Suprapubic skin (tissue), 4 donors: Measurements from ENCODE around the gene MLPH. TPM values are rescaled to one million over a fixed set of nuclear protein-coding genes. Genes with fewer than 3 reads are reported as not detected.

Source experiments
- DNase-seq, 2 donors: peaks; one replicate each; pipeline ENCODE4 v3.0.0-alpha.2; 2019; ENCODE audit warnings: low spot score in 2 of 2
- H3K27ac ChIP-seq: fragments of 200-600 bp; sonication (generic); one replicate; pipeline ENCODE4 v1.5.1; 2019
- H3K27me3 ChIP-seq: fragments of 200-600 bp; sonication (generic); one replicate; pipeline ENCODE4 v1.5.1; 2019
- H3K36me3 ChIP-seq: fragments of 200-600 bp; sonication (generic); one replicate; pipeline ENCODE4 v1.5.1; 2019
- H3K4me1 ChIP-seq: fragments of 200-600 bp; sonication (generic); one replicate; pipeline ENCODE4 v1.5.1; 2019
- H3K4me3 ChIP-seq: fragments of 200-600 bp; sonication (generic); one replicate; pipeline ENCODE4 v1.5.1; 2019; ENCODE audit warnings: mild to moderate bottlenecking
- H3K9me3 ChIP-seq: fragments of 200-600 bp; sonication (generic); one replicate; pipeline ENCODE4 v1.5.1; 2019
- CTCF ChIP-seq, 2 donors: fragments of 200-600 bp in 1 of 2; fragments of 450-650 bp in 1 of 2; sonication (generic) in 1 of 2; IDR thresholded peaks; one replicate each; pipeline ENCODE4 v1.5.1; 2016 to 2019; ENCODE audit warnings: antibody characterized with exemption in 2 of 2, mild to moderate bottlenecking in 1 of 2, moderate library complexity in 1 of 2
- EP300 ChIP-seq: sonication (generic); formaldehyde crosslinking; IDR thresholded peaks from one replicate; pipeline ENCODE4 v1.6.1; 2017; ENCODE audit warnings: antibody characterized with exemption
- POLR2A ChIP-seq, 2 donors: fragments of 450-650 bp; IDR thresholded peaks; one replicate each; pipeline ENCODE4 v1.6.1; 2017; ENCODE audit warnings: antibody characterized with exemption in 2 of 2, mild to moderate bottlenecking in 2 of 2, moderate library complexity in 2 of 2
- POLR2AphosphoS5 ChIP-seq, 3 donors: sonication (generic); formaldehyde crosslinking; IDR thresholded peaks; one replicate each; pipeline ENCODE4 v1.6.1; 2017; ENCODE audit warnings: antibody characterized with exemption in 3 of 3
- WGBS: methylation state at CpG from one replicate; pipeline ENCODE4 v1.1.5; 2018; 5-methylcytosine and 5-hydroxymethylcytosine counted together
- total RNA-seq, 4 donors: library from RNA; depleted of rRNA; stranded (reverse); fragments of >200 nt; gene quantifications; one replicate each; pipeline ENCODE4 v1.1.0, GENCODE V29; 2016

The MLPH gene
- total RNA-seq, 4 donors from 2014 or later = 8.8 to 41.1 (median 24.4) TPM

DNA sequence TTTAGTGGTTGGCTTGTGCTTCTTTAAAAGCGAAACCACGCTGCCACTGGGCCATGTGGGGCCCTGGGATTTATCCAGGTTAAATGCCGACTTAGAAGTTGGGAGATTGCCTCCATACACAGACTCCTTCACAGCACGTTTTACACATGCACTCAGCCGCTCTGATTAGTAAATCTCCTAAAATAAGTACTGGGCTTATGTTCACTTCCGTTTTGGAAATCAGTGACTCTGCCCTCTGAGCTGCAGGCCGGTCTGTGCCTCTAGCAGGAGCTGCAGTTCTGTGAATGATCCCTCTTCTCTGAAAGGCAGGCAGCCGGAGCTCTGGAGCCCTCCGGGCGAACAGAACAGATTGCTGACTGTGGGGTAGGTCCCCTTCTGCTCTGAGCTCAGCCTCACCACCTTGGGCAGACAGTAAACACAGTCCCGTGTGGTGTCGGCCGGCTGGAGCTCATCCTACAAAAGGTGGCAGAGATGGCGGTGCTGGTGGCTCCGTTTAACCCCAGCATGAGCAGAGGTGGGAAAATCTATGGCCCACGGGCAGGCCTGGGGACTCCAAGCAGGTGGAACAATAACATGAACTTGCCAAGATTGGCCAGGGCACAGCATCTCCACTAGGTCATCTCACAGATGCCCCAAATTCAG, 113.3 kb downstream of the MLPH start:
- peaks cover 20% of the 10 kb centered on the region for H3K4me1 ChIP-seq
- H3K27ac ChIP-seq = peak overlapping the region; percentile 44
- H3K36me3 ChIP-seq = no peaks in the 10 kb centered on the region
- H3K4me3 ChIP-seq = peak overlapping the region; percentile 22
- 44% methylated on average over 16 of the region's 16 CpGs for WGBS
- no peak for DNase-seq
- TF ChIP-seq POLR2A (IDR thresholded peaks at IDR 0.05) (no peak), EP300 (no peak), CTCF (IDR thresholded peaks at IDR 0.05) (no peak), POLR2AphosphoS5 (IDR thresholded peaks at IDR 0.05) (no peak)
- H3K27me3 ChIP-seq = no peaks in the 10 kb centered on the region
- no peaks in the 10 kb centered on the region for H3K9me3 ChIP-seq

DNA sequence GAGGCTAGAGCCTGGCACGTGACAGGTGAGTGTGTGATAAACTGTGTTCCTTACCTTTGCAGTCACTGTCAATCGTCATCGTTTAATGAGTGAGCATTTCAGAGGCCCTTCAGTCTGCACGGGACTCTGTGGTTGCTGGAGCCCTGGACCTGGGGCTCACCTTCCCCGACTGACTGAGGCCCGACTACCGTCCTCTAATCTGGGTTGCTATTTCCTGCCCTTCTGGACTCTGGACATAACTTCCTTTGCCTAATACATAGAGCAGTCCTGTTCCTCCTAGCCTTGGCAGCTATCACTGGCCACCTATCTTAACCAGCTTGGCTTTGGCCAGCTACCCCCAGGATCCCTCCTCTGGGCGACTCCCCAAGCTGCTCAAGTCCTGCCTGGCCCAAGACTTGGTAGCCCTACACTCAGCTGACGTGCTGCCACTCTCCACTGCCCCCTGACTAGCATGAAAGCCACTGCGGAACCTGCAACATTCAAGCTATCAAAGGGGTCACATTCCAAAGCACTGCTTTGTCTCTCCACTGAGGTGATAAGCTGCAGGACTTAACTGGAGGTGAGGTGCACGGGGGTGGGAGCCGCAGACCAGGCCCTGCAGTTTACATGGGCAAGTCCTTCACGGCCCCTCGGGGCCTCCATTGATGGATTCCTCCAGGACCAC, 114.5 kb downstream of the MLPH start:
- no peaks in the 10 kb centered on the region for H3K9me3 ChIP-seq
- H3K4me3 ChIP-seq = no peak overlapping the region
- H3K27ac ChIP-seq = no peak overlapping the region
- TF ChIP-seq POLR2A (IDR thresholded peaks at IDR 0.05) = no peak
- TF ChIP-seq POLR2AphosphoS5 (IDR thresholded peaks at IDR 0.05) = no peak
- no peak for TF ChIP-seq CTCF (IDR thresholded peaks at IDR 0.05)
- TF ChIP-seq EP300 = no peak
- 92% methylated on average over 14 of the region's 14 CpGs for WGBS
- no peak for DNase-seq
- no peaks in the 10 kb centered on the region for H3K27me3 ChIP-seq
- peaks cover 17% of the 10 kb centered on the region for H3K4me1 ChIP-seq
- no peaks in the 10 kb centered on the region for H3K36me3 ChIP-seq

DNA sequence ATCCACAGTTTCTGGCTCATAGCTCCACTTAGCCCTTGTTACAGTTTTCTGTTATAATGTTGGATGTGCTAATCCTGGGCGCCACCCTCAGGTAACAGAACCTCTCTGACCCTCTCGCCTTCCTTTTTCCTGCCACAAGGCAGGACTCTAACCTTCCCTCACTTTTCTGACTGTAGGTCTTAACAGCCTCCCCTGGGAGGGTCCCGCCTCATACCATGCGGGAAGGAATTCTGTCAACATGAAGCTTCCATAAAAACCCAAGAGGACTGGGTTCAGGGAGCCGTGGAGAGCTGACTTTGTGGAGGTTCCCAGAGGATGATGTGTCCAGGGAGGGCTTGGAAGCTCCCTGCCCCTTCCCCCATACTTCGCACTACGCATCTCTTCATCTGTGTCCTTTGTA, 115.4 kb downstream of the MLPH start:
- TF ChIP-seq POLR2A (IDR thresholded peaks at IDR 0.05) = no peak
- TF ChIP-seq POLR2AphosphoS5 (IDR thresholded peaks at IDR 0.05) = no peak
- no peak for TF ChIP-seq EP300
- no peak for TF ChIP-seq CTCF (IDR thresholded peaks at IDR 0.05)
- Histone ChIP-seq H3K27me3 (no peaks in the 10 kb centered on the region), H3K36me3 (no peaks in the 10 kb centered on the region), H3K27ac (no peak overlapping the region), H3K9me3 (no peaks in the 10 kb centered on the region), H3K4me1 (peaks cover 17% of the 10 kb centered on the region), H3K4me3 (no peak overlapping the region)
- 94% methylated on average over 7 of the region's 7 CpGs for WGBS
- no peak for DNase-seq

GRCh38 chr2:237603049-237603717, 116.1 kb downstream of the MLPH start:
- no peak overlapping the region for H3K4me3 ChIP-seq
- no peaks in the 10 kb centered on the region for H3K36me3 ChIP-seq
- TF ChIP-seq EP300 = no peak
- no peak for TF ChIP-seq POLR2A (IDR thresholded peaks at IDR 0.05)
- no peak for TF ChIP-seq CTCF (IDR thresholded peaks at IDR 0.05)
- TF ChIP-seq POLR2AphosphoS5 (IDR thresholded peaks at IDR 0.05) = no peak
- no peak overlapping the region for H3K27ac ChIP-seq
- H3K4me1 ChIP-seq = peaks cover 17% of the 10 kb centered on the region
- H3K9me3 ChIP-seq = no peaks in the 10 kb centered on the region
- WGBS = 74% methylated on average over 13 of the region's 13 CpGs
- no peak for DNase-seq
- no peaks in the 10 kb centered on the region for H3K27me3 ChIP-seq

- DNase-seq = no peak
- TF ChIP-seq POLR2A (IDR thresholded peaks at IDR 0.05) (peak in 1 of 2 donors; percentile 34), POLR2AphosphoS5 (IDR thresholded peaks at IDR 0.05) (no peak)
- Histone ChIP-seq H3K4me3 (no peak overlapping the region), H3K4me1 (peaks cover 17% of the 10 kb centered on the region), H3K27ac (peak overlapping the region; percentile 49), H3K27me3 (no peaks in the 10 kb centered on the region), H3K36me3 (no peaks in the 10 kb centered on the region), H3K9me3 (no peaks in the 10 kb centered on the region)
- WGBS = 29% methylated on average over 11 of the region's 15 CpGs
Measured at GRCh38 chr2:237603718-237604362, 116.8 kb downstream of the MLPH start.
